Measurements from ENCODE around the gene DMKN. TPM values are rescaled to one million over a fixed set of nuclear protein-coding genes. Genes with fewer than 3 reads are reported as not detected.

The DMKN gene
- total and polyA plus RNA-seq, 10 donors, result 2.5 to 17.9 (median 6.7) TPM

- WGBS, 5 donors, result 60 to 70% (median 66%) methylated on average over 11 of the region's 11 CpGs
- no peak overlapping the region for H3K27ac ChIP-seq
- H3K9me3 ChIP-seq, result no peaks in the 10 kb centered on the region
- TF ChIP-seq POLR2AphosphoS5 (IDR thresholded peaks at IDR 0.05), result no peak
- TF ChIP-seq CTCF (IDR thresholded peaks at IDR 0.05 in 8 of 11, conservative IDR thresholded peaks at IDR 0.05 in 3 of 11), result no peak
- no peak for TF ChIP-seq POLR2A (IDR thresholded peaks at IDR 0.05)
- peaks cover 0 to 79% (median 29%) of the 10 kb centered on the region in 7 donors for H3K27me3 ChIP-seq (replicated peaks in 1 of 7)
- H3K36me3 ChIP-seq, result no peaks in the 10 kb centered on the region
- no peak overlapping the region for H3K4me3 ChIP-seq
- DNase-seq, result peak; percentile 69
- H3K4me1 ChIP-seq, result peaks cover 5 to 23% (median 16%) of the 10 kb centered on the region in 6 donors
- intact Hi-C loops (cut with DNase I; ENCODE audit: low total_unique reads), result loop anchor here (10.0 kb wide), 1 partner anchor 156 kb away; the partner anchor contains the start of gene KMT2B
These were observed 45.8 kb upstream of the DMKN start for GRCh38 chr19:35559281-35559659.

GRCh38 chr19:35558400-35559280 lies 45.2 kb upstream of the DMKN start:
- no peak overlapping the region for H3K27ac ChIP-seq
- H3K9me3 ChIP-seq, result no peaks in the 10 kb centered on the region
- no peaks in the 10 kb centered on the region for H3K36me3 ChIP-seq
- intact Hi-C loops (cut with DNase I; ENCODE audit: low total_unique reads), result loop anchor here (10.0 kb wide), 1 partner anchor 156 kb away; the partner anchor contains the start of gene KMT2B
- H3K4me1 ChIP-seq, result peaks cover 5 to 23% (median 16%) of the 10 kb centered on the region in 6 donors
- peak; percentile 67 for DNase-seq
- H3K27me3 ChIP-seq (replicated peaks in 1 of 7), result peaks cover 0 to 75% (median 29%) of the 10 kb centered on the region in 7 donors
- H3K4me3 ChIP-seq, result peak overlapping the region; percentile 10 to 67 (median 28)
- TF ChIP-seq POLR2AphosphoS5 (IDR thresholded peaks at IDR 0.05), result no peak
- TF ChIP-seq CTCF (IDR thresholded peaks at IDR 0.05 in 8 of 11, conservative IDR thresholded peaks at IDR 0.05 in 3 of 11), result no peak
- TF ChIP-seq POLR2A (IDR thresholded peaks at IDR 0.05), result no peak
- WGBS, 5 donors, result 35 to 40% (median 36%) methylated on average over 21 to 53 of the region's 53 CpGs

- intact Hi-C loops (cut with DNase I; ENCODE audit: low total_unique reads), result loop anchor here (10.0 kb wide), 1 partner anchor 157 kb away; the partner anchor contains the start of gene KMT2B
- peak; percentile 81 for DNase-seq
- Histone ChIP-seq H3K36me3 (no peaks in the 10 kb centered on the region), H3K27me3 (replicated peaks in 1 of 7) (peaks cover 0 to 67% (median 29%) of the 10 kb centered on the region in 7 donors), H3K4me3 (peak overlapping the region; percentile 10 to 67 (median 28)), H3K4me1 (peaks cover 5 to 23% (median 16%) of the 10 kb centered on the region in 6 donors), H3K9me3 (no peaks in the 10 kb centered on the region), H3K27ac (no peak overlapping the region)
- WGBS, 5 donors, result 4 to 11% (median 6%) methylated on average over 45 to 60 of the region's 60 CpGs
- TF ChIP-seq POLR2A (IDR thresholded peaks at IDR 0.05) (no peak), CTCF (IDR thresholded peaks at IDR 0.05 in 8 of 11, conservative IDR thresholded peaks at IDR 0.05 in 3 of 11) (no peak), POLR2AphosphoS5 (IDR thresholded peaks at IDR 0.05) (no peak)
These were observed 44.3 kb upstream of the DMKN start for GRCh38 chr19:35557539-35558399.

All from spleen (tissue), 11 donors.